GM21737 (cell line): ENCODE results near the gene MRPL2.
"Not testable (repeated sequence)": the region's sequence is repeated elsewhere in the genome, so short reads cannot be mapped to it uniquely, and the experiment has no call there.

ENCODE experiments used
- ATAC-seq: cut with Tn5 transposase; IDR thresholded peaks from one replicate; pipeline ENCODE4 v1.9.1; 2021; ENCODE audit warnings: mild to moderate bottlenecking, moderate library complexity; ENCODE audit not compliant: unreplicated experiment

MRPL2 gene

GRCh38 chr6:43082806-43083655 is 23.8 kb upstream of the MRPL2 start:
- ATAC-seq = no peak

- not testable (repeated sequence) for ATAC-seq
Observed at GRCh38 chr6:43081922-43082321, 22.7 kb upstream of the MRPL2 start.

GRCh38 chr6:43081043-43081442 is 21.8 kb upstream of the MRPL2 start:
- no peak for ATAC-seq

GRCh38 chr6:43078691-43079090 is 19.5 kb upstream of the MRPL2 start:
- ATAC-seq = no peak

GRCh38 chr6:43077981-43078511 is 18.8 kb upstream of the MRPL2 start:
- no peak for ATAC-seq

- no peak for ATAC-seq
Observed at GRCh38 chr6:43077333-43077809, 18.1 kb upstream of the MRPL2 start.

- no peak for ATAC-seq
Observed at GRCh38 chr6:43076464-43077332, 17.5 kb upstream of the MRPL2 start.

- no peak for ATAC-seq
Observed at GRCh38 chr6:43075670-43076463, 16.6 kb upstream of the MRPL2 start, which contains the start of gene PTK7. PTK7 (plus strand) TSS chr6:43076314; CDS start chr6:43076489, 175 bp downstream.

GRCh38 chr6:43074847-43075669 is 15.8 kb upstream of the MRPL2 start:
- ATAC-seq = no peak

GRCh38 chr6:43070028-43070632 is 10.9 kb upstream of the MRPL2 start:
- no peak for ATAC-seq

- ATAC-seq = no peak
Observed at GRCh38 chr6:43062818-43063217, 3.6 kb upstream of the MRPL2 start.

- ATAC-seq = no peak
Observed at GRCh38 chr6:43061861-43062260, 2.6 kb upstream of the MRPL2 start.

- no peak for ATAC-seq
Observed at GRCh38 chr6:43060755-43061633, 1.8 kb upstream of the MRPL2 start.

- ATAC-seq = no peak
Observed at GRCh38 chr6:43060034-43060754, 960 bp upstream of the MRPL2 start.

GRCh38 chr6:43058531-43058930 is 703 bp downstream of the MRPL2 start:
- ATAC-seq = no peak

GRCh38 chr6:43055966-43056365 is 3.3 kb downstream of the MRPL2 start:
- ATAC-seq = no peak

- ATAC-seq = no peak
Observed at GRCh38 chr6:43054206-43054943, 4.9 kb downstream of the MRPL2 start.
